Stimulated activated CD4-positive, alpha-beta T cell treated with anti-CD3 and anti-CD28 coated beads, Interleukin-12 subunit alpha, Interleukin-12 subunit beta, amount 100 ng/mL, for 48 hours (primary cell): ENCODE data around the gene MCM3AP.

Source experiments
- DNase-seq, 3 donors: peaks; one replicate each; pipeline ENCODE4 v3.0.0-alpha.2; 2020; ENCODE audit warnings: low read depth in 2 of 3, low spot score in 1 of 3

The MCM3AP gene

GRCh38 chr21:46189213-46189958, 96.0 kb downstream of the MCM3AP start:
- no peak for DNase-seq

GRCh38 chr21:46188226-46189212, 96.9 kb downstream of the MCM3AP start:
- no peak for DNase-seq

- no peak for DNase-seq
These were observed 97.6 kb downstream of the MCM3AP start for GRCh38 chr21:46187814-46188213.

GRCh38 chr21:46187261-46187660, 98.2 kb downstream of the MCM3AP start:
- no peak for DNase-seq

GRCh38 chr21:46185716-46186115, 99.7 kb downstream of the MCM3AP start:
- no peak for DNase-seq
